SIG-M5 treated with dmso at 0.1 percent for 504 hours (cell line): ENCODE measurements around the gene ZNF285.
A peak's percentile ranks its signal among the peaks of the same experiment; 100 is the strongest.
"Not testable (repeated sequence)": the region's sequence is repeated elsewhere in the genome, so short reads cannot be mapped to it uniquely, and the experiment has no call there.

ENCODE experiments used
- DNase-seq: peaks from one replicate; lab custom pipeline; 2025; ENCODE audit not compliant: unreplicated experiment; lab: John Stamatoyannopoulos, UW

ZNF285 gene

GRCh38 chr19:44401139-44402115, at the start of gene ZNF285:
ZNF285 (minus strand) TSS chr19:44401608; CDS start chr19:44397213, 4,395 bp downstream.
- DNase-seq: no peak

- peak; percentile 23 for DNase-seq
These were observed 46.7 kb upstream of the ZNF285 start, which contains the start of gene ZNF229 for GRCh38 chr19:44447916-44448674. ZNF229 (minus strand) TSS chr19:44448472; CDS start chr19:44442847, 5,625 bp downstream.

- no peak for DNase-seq
These were observed 37.0 kb upstream of the ZNF285 start for GRCh38 chr19:44438441-44438840.

DNA sequence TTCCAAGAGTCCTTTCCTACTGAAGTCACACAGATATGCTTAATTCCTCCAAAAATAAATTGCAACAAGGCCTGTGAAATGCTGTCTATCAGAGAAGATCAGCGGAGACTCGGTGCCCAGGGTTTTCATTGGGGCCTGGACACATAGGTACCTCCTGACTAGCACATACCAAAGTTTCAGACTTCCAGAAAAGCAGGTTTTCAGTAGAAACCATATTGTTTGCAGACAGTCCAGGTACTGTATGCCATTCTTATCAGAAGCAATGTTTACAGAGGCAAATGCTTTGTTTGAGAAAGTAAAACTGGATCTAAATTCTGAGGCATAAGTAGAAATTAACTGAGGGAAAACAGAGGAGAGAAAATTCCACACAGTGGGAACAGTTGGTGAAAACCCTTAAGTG, 34.0 kb upstream of the ZNF285 start:
- DNase-seq: peak; percentile 12

- DNase-seq: no peak
These were observed 29.5 kb upstream of the ZNF285 start for GRCh38 chr19:44430956-44431355.

DNA sequence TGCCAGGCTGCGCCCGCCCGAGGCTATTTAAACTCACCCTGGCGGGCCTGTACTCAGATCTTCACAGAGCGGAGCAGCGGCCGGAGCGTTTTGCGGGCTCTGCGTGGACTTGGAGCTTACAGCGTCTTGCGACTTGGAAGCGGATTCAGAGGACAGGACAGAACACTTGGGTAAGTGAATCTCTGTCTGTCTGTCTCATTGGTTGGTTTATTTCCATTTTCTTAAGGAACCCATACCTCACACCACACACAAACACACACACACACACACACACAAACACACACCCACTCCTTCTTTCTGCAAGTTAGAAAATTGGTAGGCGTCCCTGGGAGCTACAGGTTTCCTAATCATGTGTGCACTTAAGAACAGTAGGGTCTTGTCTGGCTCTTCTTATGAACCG, 14.1 kb upstream of the ZNF285 start:
- not testable (repeated sequence) for DNase-seq

DNA sequence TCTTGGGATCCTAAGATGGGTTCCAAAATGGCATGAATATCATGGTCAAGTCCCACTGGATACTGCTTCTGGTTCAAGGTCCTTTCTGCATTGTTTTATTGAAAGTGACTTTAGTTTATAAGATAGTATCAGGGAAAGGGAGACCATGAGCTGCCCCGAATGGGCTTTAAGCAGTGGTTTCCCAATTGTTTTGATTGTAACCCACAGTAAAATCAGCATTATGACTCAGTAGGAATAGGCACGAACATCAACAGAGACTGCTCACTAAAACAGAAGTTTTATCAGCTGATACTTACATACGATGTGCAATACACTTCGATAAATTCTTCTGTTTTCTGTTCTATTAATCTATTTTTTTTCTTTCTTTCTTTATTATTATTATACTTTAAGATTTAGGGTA, 12.1 kb downstream of the ZNF285 start:
- DNase-seq: not testable (repeated sequence)

GRCh38 chr19:44374789-44375188, 26.6 kb downstream of the ZNF285 start:
- no peak for DNase-seq

GRCh38 chr19:44371815-44372480, 29.5 kb downstream of the ZNF285 start:
- no peak for DNase-seq

DNA sequence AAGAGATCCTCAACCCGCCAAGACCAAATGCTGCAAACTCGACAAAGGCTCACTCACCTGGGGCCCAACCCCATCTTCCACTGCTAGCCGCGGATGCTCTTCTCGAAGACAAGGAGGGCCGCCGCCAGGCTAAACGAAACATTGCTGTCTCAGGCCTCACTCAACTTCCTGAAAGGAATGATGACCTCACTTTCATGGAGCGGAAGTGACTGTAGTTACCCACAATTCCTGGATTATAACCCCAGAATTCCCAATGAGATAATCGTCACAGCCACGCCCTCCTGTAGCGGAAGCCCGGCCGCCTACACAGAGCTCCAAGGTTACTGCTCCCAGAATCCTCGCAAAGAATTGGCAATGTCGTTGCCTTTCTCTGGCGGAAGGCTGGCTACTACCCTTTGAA, 34.4 kb downstream of the ZNF285 start:
- DNase-seq: no peak

- peak; percentile 21 for DNase-seq
These were observed 44.9 kb downstream of the ZNF285 start, which contains the start of gene ZNF112 for GRCh38 chr19:44356383-44357111. ZNF112 (minus strand) TSS chr19:44356680; CDS start chr19:44340539, 16,141 bp downstream.

- no peak for DNase-seq
These were observed 54.9 kb downstream of the ZNF285 start for GRCh38 chr19:44346556-44346955.

DNA sequence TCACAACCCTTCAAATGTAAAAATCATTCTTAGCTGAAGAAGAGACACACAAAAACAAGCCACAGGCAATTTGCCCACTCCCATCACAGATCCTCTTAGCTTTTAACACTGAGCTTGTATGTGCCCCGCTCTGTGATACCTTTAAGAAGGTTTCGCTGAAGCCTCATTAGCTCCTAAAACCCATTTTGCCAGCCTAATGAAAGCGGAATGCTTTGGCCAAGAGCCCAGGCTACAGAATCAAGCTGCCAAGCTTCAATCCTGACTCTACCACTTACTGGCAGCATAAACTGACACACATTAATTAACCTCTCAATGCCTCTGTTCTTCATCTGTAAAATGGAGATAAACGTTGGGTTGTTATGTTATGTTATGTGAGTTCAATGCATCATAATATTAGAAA, 55.4 kb downstream of the ZNF285 start:
- no peak for DNase-seq

GRCh38 chr19:44344255-44344654, 57.2 kb downstream of the ZNF285 start:
- DNase-seq: no peak

GRCh38 chr19:44341794-44342193, 59.6 kb downstream of the ZNF285 start:
- DNase-seq: no peak

GRCh38 chr19:44334639-44335038, 66.8 kb downstream of the ZNF285 start:
- DNase-seq: not testable (repeated sequence)
